HG02852 (cell line): ENCODE measurements around the gene FNDC3B.

Source experiments
- ATAC-seq: cut with Tn5 transposase; IDR thresholded peaks from one replicate; pipeline ENCODE4 v1.9.1; 2021; ENCODE audit warnings: mild to moderate bottlenecking, moderate library complexity; ENCODE audit not compliant: unreplicated experiment

The FNDC3B gene

GRCh38 chr3:172146349-172146748 is 107.0 kb downstream of the FNDC3B start:
- no peak for ATAC-seq

DNA sequence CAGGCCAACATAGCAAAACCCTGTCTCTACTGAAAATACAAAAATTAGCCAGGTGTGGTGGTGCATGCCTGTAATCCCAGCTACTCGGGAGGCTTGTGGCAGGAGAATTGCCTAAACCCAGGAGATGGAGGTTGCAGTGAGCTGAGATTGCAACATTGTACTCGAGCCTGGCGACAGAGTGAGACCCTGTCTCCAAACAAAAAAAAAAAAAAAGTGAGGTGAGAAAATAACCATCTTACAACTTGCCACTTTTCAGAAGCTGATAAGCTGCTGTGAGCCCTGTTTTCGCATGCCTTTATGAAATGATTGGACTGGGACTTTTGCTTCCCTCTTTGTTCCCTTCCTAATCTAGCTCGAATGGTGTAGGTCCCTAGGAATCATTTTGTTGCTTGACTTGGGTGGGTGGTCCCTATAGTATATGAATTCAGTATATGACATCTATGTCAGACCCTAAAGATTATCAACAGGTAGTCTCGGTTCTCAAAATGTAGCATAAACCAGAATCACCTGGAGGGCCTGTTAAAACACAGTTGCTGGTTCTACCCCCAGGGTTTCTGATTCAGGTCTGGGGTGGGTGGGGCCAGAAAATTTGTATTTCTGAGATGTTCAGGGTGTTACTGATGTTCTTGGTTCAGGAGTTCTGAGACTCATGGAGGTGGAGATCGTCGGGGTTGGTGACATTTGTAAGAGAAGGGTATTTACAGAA is 107.9 kb downstream of the FNDC3B start:
- ATAC-seq: no peak

DNA sequence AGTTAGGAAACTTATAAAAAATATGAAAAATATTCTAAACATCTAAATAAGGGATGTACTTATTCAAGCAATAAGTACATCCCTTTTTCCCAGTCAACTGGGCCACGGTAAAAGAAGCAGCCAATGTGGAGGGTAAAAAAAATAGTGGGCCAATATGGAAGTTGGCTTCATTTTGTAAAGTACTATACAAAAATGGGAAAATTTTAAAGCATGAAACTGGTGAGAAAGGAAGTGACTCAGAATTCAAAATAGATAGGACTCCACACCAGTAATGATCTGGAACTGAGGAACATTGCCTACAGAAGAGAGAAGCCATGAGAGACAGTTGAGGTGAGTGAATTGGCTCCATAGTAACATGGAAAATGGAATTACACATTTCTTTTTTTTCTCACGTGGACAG is 108.9 kb downstream of the FNDC3B start:
- ATAC-seq: no peak

GRCh38 chr3:172148702-172149565 is 109.6 kb downstream of the FNDC3B start:
- no peak for ATAC-seq

DNA sequence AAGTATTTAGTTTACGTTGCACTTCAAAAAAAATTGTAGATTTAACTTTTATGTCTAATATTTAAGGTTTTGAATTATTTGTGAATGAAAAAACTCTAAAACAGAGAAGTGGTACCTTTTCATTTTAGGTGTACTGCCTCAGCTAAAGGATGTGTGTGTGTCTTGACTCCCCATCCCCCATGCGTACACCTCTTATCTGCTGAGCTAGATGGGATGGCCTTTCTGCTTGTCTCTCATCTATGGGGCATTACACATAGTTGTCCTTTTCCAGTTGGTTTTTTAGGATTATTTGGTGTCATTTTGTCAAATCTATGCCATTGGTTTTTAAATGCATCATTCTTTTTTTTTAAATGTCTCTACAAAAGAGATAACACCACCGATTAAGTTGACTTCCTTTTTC is 110.9 kb downstream of the FNDC3B start:
- ATAC-seq: no peak

DNA sequence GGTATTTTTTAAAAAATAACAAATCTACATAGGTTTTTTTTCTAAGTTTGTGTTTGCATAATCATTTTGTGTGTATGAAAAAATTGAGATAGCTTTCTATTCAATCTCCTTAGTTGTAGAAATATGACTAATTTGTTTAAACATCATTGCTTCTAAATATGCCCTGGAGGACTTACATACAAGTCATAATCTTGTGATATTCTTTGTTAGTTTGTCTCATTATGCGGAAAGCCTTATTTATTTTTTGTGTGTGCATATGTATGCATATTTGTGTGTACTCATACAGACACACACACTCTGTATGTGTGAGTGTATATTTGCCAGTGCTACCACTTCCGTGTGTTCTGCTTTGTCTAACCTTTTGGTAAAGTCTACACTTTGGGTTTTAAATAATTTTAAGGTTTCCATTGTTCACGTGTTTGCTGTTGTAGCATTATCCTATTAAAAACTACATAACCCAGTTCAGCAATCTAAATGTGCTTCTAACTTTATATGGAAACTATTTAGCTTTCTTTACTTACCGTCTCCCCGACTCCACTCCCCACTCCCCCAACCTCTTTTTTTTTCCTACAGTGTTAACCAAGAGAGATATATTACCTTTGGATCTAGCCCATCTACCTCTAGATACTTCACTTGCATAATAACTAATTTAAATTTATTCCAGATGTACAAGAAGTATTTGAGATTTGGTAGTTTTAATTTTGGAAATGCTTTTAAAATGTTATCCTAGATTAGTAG is 111.7 kb downstream of the FNDC3B start:
- no peak for ATAC-seq

DNA sequence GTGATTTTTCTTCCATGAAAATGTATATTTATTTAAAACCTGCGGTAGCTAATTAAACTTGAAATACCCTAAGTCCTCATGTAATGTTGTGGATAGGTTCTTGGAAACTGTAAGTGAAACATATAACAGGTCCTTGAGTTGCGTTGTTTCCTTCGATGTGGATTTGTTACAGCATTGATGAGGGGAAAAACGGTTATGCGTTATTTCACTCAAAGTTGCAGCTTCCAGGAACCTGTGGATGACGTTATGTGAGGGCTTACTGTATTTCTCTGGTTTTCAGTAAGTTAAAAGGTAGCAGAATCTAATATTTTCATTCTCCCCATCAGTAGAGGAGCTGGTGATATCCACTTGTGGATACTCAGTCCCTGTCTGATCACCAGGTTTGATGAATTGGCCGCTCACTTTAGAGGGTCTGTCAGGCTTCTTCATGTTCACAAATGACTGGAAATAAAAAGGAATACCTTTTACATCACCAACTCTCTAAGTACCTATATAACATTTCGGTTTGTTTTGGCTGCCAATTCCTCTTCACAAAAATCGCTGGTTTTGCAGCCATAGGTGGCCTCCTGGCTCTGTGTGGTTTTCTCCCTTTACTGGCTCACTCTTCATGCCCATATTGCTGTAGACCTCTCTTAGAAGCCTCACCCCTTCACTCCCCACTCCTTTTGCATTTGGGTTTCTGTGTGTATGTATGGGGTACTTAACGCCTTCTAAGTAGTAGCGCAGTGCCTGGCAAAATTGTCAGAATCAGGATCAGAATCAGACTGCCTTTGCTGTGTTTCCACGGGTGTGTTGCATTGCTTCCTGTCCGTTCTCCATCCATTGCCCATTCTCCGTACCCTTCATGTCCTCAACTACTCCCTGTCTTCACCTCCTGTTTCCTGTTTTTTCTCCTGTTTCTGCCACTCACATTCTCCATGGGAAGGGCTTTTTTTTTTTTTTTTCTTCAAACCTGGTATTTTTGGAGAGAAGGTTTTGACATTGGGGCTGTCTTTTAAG is 112.6 kb downstream of the FNDC3B start:
- ATAC-seq: no peak

GRCh38 chr3:172152874-172153273 is 113.5 kb downstream of the FNDC3B start:
- ATAC-seq: no peak

DNA sequence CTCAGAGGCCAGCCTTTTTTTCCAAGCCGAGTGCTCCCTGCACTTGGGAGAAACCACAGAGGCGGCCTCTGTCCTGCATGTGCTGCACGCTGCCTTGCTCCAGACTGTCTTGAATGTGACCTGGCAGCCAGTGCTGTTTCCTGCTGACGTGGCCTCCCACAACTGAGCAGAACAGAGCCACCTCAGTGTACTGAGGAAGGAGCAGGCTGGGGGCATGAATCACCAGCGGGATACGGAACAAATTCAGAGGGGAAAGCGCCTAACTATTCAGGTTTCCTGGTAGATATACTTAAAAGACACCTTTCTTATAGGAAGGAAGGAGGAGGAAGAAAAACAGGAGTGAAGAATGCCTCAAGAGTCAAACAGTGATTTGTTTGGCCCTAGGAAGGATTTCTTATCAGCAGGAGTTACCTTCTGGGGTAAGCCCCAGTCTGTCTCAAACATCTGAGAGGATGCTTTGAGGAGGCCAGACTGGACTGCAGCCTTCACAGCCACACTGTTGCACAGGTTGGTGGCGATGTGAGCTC is 114.0 kb downstream of the FNDC3B start:
- peak; percentile 52 for ATAC-seq

GRCh38 chr3:172154768-172155664 is 115.6 kb downstream of the FNDC3B start:
- ATAC-seq: peak; percentile 78

GRCh38 chr3:172155897-172156585 is 116.7 kb downstream of the FNDC3B start:
- no peak for ATAC-seq

DNA sequence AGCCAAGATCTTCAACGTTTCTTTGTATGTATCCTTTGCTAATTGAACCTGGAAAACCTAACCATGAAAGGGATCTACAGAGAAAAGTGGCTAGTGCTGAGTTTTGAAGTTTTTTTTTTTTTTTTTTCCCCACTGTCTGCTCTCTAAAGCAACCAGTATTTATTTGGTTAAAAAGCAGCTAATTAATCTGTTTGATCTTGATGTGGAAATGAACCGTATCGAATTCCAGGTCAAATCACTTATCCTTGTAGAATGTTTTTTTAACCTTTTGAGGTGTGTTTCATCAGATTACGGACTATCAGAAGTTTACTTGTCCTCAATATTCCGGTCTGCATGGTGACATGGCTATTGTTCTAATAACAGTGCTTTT is 117.2 kb downstream of the FNDC3B start:
- ATAC-seq: no peak

GRCh38 chr3:172157564-172158258 is 118.3 kb downstream of the FNDC3B start:
- no peak for ATAC-seq

DNA sequence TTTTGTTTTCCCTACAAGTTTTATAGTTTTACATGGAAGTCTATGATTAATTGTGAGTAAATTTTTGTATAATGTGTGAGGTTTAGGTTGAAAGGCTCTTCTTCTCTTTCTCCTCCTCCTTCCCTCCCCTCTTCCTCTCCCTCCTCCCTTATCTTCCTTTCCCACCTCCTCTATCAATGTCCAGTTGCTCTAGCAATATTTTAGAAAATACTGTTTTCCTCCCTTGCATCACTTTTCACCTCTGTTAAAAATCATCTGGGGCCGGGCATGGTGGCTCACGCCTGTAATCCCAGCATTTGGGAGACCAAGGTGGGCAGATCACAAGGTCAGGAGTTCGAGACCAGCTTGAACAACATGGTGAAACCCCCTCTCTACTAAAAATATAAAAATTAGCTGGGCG is 119.4 kb downstream of the FNDC3B start:
- ATAC-seq: no peak

DNA sequence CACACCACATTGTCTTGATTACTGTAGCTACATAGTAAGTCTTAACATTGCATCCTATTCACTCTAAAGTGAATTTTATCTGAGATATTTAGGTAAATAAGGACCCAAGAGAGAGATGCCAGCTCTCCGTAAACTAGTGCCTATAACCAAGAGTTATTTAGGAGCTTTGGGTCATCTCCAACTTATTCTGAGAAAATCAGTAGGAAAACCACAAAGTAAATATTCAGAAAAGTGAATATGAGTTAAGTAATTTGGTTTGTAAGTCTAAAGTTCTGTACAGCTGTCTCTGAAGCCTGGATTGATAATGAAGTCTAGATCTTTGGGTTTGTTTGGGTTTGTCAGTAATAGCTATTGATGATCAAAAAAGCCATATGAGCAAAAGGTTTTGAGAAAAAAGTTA is 120.0 kb downstream of the FNDC3B start:
- ATAC-seq: no peak

GRCh38 chr3:172159962-172160538 is 120.7 kb downstream of the FNDC3B start:
- ATAC-seq: no peak

DNA sequence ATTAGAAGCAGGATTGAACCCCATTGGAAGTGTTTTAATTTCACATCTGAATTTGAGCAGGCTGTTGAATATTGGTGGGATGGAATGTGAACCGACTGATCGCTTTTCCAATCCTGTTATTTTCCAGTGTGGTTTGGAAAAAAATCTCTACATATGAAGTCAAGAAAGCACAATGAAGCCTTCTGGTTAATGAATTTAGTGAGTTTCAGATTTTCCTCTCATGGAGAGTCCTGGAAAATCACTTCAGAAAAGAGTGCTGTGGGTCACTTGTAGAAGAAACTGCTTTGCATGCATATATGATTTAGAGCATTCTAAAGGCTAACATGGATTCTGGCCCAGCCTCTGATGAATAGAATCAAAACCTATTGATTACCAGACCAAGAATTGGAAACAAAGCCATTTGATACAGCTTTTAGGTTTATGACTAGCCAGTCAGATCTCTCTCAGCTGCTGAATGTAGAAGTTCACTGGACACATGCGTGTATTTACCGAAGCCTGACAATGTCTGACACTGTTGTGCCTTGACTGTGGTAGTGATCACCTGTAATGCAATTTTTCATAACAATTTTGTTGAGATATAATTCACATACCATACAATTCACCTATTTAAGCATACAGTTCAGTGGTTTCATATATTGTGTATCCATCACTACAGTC is 121.9 kb downstream of the FNDC3B start:
- no peak for ATAC-seq
